ENCODE measurements around the gene TRMT13. TPM values are rescaled to one million over a fixed set of nuclear protein-coding genes. Genes with fewer than 3 reads are reported as not detected.
"Not testable (repeated sequence)": the region's sequence is repeated elsewhere in the genome, so short reads cannot be mapped to it uniquely, and the experiment has no call there.

TRMT13 gene
- total RNA-seq, 2 donors from 2014 or later: 33.7 to 33.9 TPM

DNA sequence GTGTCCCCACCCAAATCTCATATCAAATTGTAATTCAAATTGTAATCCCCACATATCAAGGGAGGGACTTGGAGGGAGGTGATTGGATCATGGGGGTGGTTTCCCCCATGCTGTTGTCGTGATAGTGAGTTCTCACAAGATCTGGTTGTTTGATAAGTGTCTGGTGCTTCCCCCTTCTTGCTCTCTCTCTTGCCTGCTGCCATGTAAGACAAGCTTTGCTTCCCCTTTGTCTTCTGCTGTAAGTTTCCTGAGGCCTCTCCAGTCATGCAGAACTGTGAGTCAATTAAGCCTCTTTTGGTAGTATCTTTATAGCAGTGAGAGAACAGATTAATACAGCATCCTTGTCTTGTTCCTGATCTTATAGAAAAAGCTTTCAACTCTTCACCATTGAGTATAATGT lies 51.6 kb downstream of the TRMT13 start:
- TF ChIP-seq, protein P1, sequence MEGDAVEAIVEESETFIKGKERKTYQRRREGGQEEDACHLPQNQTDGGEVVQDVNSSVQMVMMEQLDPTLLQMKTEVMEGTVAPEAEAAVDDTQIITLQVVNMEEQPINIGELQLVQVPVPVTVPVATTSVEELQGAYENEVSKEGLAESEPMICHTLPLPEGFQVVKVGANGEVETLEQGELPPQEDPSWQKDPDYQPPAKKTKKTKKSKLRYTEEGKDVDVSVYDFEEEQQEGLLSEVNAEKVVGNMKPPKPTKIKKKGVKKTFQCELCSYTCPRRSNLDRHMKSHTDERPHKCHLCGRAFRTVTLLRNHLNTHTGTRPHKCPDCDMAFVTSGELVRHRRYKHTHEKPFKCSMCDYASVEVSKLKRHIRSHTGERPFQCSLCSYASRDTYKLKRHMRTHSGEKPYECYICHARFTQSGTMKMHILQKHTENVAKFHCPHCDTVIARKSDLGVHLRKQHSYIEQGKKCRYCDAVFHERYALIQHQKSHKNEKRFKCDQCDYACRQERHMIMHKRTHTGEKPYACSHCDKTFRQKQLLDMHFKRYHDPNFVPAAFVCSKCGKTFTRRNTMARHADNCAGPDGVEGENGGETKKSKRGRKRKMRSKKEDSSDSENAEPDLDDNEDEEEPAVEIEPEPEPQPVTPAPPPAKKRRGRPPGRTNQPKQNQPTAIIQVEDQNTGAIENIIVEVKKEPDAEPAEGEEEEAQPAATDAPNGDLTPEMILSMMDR (IDR thresholded peaks at IDR 0.05): no peak
- TF ChIP-seq POLR2A (IDR thresholded peaks at IDR 0.05): no peak
- ATAC-seq: no peak
- DNase-seq: no peak
- 42 to 45% methylated on average over 1 of the region's 1 CpG for WGBS, 2 donors
- Histone ChIP-seq H3K4me3 (no peak overlapping the region), H3K9me3 (no peaks in the 10 kb centered on the region), H3K36me3 (replicated peaks in 1 of 2; ENCODE audit: insufficient read depth in 1 of 2, low read depth in 2 of 2) (no peaks in the 10 kb centered on the region), H3K27ac (no peak overlapping the region), H3K4me1 (peaks cover 12% of the 10 kb centered on the region), H3K27me3 (no peaks in the 10 kb centered on the region)
- intact Hi-C loops (cut with DNase I): no loop called here

DNA sequence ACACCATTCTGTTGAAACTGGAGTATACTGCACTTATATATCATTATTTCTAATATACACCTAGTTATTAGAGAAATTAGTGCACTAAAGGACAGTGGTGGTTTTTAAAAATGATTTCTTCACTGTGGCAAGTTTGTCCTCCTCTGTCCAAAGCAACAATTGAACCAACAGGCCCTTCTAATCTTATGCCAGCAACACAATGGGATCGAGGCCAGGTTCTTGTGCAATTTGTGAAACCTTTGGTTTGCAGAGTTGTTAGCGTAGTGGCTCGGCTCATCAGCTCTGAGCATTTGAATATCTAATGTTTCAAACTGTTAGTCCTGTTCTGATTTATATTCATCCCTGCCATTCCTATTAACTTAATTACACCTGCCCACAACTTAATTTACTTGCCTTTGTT lies 54.9 kb downstream of the TRMT13 start:
- Histone ChIP-seq H3K36me3 (replicated peaks in 1 of 2; ENCODE audit: insufficient read depth in 1 of 2, low read depth in 2 of 2) (peaks cover 0 to 2% of the 10 kb centered on the region in 2 donors), H3K27ac (no peak overlapping the region), H3K9me3 (no peaks in the 10 kb centered on the region), H3K4me1 (peaks cover 12% of the 10 kb centered on the region), H3K4me3 (no peak overlapping the region), H3K27me3 (no peaks in the 10 kb centered on the region)
- DNase-seq: peak; percentile 41 to 56 (median 44)
- ATAC-seq: peak; percentile 58
- TF ChIP-seq POLR2A (IDR thresholded peaks at IDR 0.05): no peak
- TF ChIP-seq, protein P1 (IDR thresholded peaks at IDR 0.05): no peak
- 37 to 47% methylated on average over 3 of the region's 3 CpGs for WGBS, 2 donors
- intact Hi-C loops (cut with DNase I): no loop called here

DNA sequence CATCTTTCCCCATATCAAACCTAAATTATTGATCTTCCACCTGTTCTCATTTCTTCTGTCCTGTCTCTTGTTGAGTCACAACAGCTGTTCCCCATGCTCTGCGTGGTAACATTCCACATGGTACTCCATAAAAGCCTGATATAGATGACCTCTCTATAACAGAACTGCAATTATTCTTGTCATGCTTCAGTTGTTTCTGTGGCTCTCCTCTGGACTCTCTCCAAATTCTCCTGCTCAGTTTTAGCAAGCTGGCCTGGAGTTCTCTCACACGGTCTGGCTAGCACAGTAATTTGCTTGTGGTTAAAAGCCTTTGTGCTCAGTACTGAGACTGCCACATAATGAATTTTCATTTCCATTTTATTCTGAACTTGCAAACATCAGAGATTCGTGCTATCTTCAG lies 55.7 kb downstream of the TRMT13 start:
- intact Hi-C loops (cut with DNase I): no loop called here
- WGBS, 2 donors: 46 to 64% methylated on average over 3 of the region's 3 CpGs
- ATAC-seq (peak; percentile 40), DNase-seq (peak in 1 of 4 donors; percentile 19)
- H3K4me1 ChIP-seq: peaks cover 12% of the 10 kb centered on the region
- no peaks in the 10 kb centered on the region for H3K9me3 ChIP-seq
- no peak overlapping the region for H3K4me3 ChIP-seq
- TF ChIP-seq, protein P1 (IDR thresholded peaks at IDR 0.05): no peak
- no peak for TF ChIP-seq POLR2A (IDR thresholded peaks at IDR 0.05)
- peak overlapping the region in 1 of 4 donors; percentile 24 for H3K27ac ChIP-seq
- H3K36me3 ChIP-seq (replicated peaks in 1 of 2; ENCODE audit: insufficient read depth in 1 of 2, low read depth in 2 of 2): peaks cover 0 to 2% of the 10 kb centered on the region in 2 donors
- H3K27me3 ChIP-seq: no peaks in the 10 kb centered on the region

DNA sequence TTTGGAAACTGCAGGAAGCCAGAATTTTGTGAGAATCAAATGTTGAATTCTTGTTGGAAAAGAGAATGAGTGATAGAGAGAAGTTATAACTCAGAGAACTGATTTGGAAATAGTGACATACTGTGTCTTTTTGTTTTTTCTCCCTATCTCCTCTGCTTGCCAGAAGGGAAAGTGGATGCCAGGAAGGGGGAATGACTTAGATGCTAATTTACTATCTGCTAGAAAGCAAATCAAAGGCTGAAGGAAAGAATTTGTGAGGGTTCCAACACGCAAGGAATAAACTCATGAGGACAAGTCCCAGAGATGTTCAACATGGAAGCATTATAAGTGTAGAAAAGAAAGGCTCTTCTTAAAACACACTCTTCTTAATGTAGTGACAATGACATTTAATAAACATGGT lies 65.6 kb downstream of the TRMT13 start:
- Histone ChIP-seq H3K36me3 (replicated peaks in 1 of 2; ENCODE audit: insufficient read depth in 1 of 2, low read depth in 2 of 2) (peaks cover 5 to 7% of the 10 kb centered on the region in 2 donors), H3K4me1 (no peaks in the 10 kb centered on the region), H3K9me3 (no peaks in the 10 kb centered on the region), H3K27me3 (no peaks in the 10 kb centered on the region), H3K4me3 (no peak overlapping the region), H3K27ac (no peak overlapping the region)
- intact Hi-C loops (cut with DNase I): no loop called here
- ATAC-seq (no peak), DNase-seq (no peak)
- WGBS, 2 donors: 87 to 100% methylated on average over 1 of the region's 1 CpG
- TF ChIP-seq, protein P1 (IDR thresholded peaks at IDR 0.05): no peak
- TF ChIP-seq POLR2A (IDR thresholded peaks at IDR 0.05): no peak

DNA sequence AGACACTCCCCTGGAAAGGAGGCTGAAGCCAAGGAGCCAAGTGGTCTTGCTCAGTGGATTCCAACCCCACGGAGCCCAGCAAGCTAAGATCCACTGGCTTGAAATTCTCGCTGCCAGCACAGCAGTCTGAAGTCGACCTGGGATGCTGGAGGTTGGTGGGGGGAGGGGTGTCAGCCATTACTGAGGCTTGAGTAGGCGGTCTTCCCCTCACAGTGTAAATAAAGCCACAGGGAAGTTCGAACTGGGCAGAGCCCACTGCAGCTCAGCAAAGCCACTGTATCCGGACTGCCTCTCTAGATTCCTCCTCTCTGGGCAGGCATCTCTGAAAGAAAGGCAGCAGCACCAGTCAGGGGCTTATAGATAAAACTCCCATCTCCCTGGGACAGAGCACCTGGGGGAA lies 67.1 kb downstream of the TRMT13 start:
- H3K27ac ChIP-seq; H3K36me3 ChIP-seq (replicated peaks in 1 of 2; ENCODE audit: insufficient read depth in 1 of 2, low read depth in 2 of 2); H3K9me3 ChIP-seq; intact Hi-C loops (cut with DNase I); H3K27me3 ChIP-seq; H3K4me3 ChIP-seq; ATAC-seq; DNase-seq; H3K4me1 ChIP-seq: not testable (repeated sequence)
- 72 to 80% methylated on average over 3 to 6 of the region's 6 CpGs for WGBS, 2 donors

Small RNA genes lying within 50 kb of the gene (small RNA-seq; reads per million reads assigned to genes)
- gene AC093019.1: not detected
- not detected for gene RPL23AP90

Other genes starting within 250 kb of the TRMT13 start
- 10 to 100 TPM; 11.5 to 26.5 TPM for gene SLC35A3, start 163.2 kb upstream of the TRMT13 start, total RNA-seq
- 1 to 10 TPM; 1.6 to 2.1 TPM for gene SASS6, start 233 bp upstream of the TRMT13 start, total RNA-seq
- gene LRRC39, start 45.1 kb downstream of the TRMT13 start, total RNA-seq: 1 to 10 TPM in 1 of 2 donors, not detected in 1; 1.8 TPM
- 1 to 10 TPM; 5.2 to 6.3 TPM for gene DBT, start 116.7 kb downstream of the TRMT13 start, total RNA-seq
- 10 to 100 TPM; 10.2 to 18.7 TPM for gene RTCA, start 133.1 kb downstream of the TRMT13 start, total RNA-seq
- 10 to 100 TPM in 1 of 2 donors, 1 to 10 TPM in 1; 7.3 to 16.5 TPM for gene CDC14A, start 219.3 kb downstream of the TRMT13 start, total RNA-seq

Measured in body of pancreas (tissue), 4 donors.